Fibroblast of gingiva (primary cell): ENCODE data around the gene NIT1.
"Not testable (repeated sequence)": the region's sequence is repeated elsewhere in the genome, so short reads cannot be mapped to it uniquely, and the experiment has no call there.

ENCODE experiments used
- DNase-seq: peaks from one replicate; pipeline ENCODE4 v3.0.0-alpha.2; 2011; ENCODE audit warnings: low read depth

NIT1 gene

DNA sequence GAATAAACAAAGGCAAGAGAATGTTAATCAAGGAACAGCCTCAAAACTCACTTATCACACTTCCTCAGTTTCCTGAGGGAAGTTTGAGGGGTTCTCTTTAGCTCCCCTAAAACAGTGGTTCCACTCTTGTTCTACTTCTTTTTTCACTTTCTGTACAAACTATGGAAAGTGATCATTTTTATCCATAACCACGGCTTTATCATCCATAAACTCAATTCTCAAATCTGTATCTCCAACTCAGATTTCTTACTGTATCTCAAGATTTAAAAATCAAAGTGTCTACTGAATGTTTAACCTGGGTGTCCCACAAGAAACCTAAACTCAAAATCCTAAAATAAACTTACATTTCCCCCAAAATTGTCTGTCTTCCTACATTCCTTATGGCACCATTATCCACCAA, 4.0 kb upstream of the NIT1 start:
- no peak for DNase-seq

DNA sequence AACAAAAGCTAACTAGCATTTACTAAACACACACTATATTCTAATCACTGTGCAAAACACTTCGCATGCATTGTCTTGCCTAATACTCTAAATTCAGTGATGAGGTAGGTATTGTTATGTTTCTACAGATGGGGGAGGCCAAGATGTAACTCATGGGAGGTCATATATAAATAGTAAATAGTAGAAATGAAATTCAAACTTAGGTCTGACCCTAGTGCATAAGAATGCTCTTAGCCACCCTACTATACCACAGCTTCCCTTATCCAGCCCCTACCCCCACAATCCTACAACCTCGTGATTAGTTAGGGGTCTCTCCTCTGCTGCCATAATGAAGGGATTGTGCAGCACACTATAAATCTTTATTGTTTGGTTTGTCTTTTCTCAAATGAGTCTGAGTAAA, 3.3 kb upstream of the NIT1 start:
- DNase-seq = no peak

DNA sequence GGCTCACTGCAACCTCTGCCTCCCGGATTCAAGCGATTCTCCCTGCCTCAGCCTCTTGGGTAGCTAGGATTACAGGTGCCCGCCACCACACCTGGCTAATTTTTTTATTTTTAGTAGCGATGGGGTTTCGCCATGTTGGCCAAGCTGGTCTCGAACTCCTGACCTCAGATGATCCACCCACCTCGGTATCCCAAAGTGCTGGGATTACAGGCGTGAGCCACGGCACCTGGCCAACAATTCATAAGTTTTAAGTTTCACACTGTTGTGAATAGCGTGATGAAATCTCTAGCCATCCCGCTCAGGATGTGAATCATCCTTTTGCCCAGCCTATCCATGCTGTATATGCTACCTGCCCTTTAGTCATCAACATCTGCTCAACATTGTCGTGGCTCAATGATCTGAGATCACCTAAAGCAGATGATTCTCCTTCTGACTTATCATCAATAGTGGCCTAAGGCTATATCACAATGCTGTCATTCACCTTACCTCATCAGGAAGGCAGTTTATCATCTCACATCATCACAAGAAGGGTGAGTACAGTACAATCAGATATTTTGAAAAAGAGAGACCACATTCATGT, 2.7 kb upstream of the NIT1 start:
- DNase-seq = peak; percentile 79

DNA sequence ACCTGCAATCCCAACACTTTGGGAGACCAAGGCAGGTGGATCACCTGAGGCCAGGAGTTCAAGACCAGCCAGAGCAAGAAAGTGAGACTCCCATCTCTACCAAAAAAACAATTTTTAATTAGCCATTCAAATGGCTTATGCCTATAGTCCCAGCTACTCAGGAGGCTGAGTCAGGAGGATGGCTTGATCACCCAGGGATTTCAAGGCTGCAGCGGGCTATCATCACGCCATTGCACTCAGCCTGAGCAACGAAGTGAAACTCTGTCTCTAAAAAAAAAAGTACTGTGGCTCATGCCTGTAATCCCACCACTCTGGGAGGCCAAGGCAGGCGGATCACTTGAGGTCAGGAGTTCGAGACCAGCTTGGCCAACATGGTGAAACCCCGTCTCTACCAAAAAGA, 1.9 kb upstream of the NIT1 start:
- DNase-seq = not testable (repeated sequence)

DNA sequence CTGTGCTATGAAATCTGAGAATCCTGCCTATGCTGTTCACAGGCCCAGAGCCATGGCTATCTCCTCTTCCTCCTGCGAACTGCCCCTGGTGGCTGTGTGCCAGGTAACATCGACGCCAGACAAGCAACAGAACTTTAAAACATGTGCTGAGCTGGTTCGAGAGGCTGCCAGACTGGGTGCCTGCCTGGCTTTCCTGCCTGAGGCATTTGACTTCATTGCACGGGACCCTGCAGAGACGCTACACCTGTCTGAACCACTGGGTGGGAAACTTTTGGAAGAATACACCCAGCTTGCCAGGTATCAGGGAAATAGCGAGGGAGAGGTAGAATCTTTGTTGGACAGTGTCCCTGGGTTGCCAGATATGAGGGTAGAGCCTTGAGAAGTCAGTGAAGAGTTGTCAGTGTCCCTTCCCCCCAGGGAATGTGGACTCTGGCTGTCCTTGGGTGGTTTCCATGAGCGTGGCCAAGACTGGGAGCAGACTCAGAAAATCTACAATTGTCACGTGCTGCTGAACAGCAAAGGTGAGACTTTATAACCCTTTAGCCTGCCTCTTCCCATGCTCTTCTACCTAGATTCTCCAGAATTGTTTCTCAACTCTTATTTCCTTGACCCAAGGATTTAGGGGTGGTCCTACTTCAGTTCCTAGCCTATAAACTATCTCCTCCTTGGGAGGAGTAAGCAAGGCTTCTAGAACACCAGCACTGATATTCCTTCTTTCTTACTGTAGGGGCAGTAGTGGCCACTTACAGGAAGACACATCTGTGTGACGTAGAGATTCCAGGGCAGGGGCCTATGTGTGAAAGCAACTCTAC, 1.4 kb downstream of the NIT1 start:
- peak; percentile 76 for DNase-seq

DNA sequence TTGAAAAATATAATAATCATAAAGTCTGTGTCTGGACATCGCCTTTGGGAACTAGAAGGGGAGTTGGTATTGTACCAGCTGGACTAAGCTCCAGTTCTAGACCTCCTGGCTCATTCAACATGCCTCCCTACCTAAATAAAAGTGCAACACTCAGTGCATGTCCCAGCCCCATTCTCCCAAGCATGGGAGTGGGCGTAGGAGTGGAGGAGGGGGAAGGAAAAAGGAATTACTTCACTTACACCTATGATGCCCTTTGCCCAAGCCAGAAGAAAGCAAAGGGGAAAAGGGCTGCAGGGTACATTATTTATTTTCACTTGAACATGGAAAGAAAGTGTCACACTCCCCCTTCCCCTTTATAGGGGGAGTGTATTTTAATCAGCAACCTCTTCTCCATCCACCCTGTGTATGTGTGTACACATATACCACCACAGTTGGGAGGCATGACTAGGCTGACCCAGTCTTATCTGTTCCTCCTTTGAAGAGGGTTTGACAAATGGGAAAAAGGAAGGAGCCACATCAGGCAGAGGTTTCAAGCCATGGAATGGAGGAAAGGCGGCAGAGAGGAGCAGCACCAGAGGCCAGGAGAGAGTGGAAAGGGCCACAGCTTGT, 3.2 kb downstream of the NIT1 start:
- no peak for DNase-seq

DNA sequence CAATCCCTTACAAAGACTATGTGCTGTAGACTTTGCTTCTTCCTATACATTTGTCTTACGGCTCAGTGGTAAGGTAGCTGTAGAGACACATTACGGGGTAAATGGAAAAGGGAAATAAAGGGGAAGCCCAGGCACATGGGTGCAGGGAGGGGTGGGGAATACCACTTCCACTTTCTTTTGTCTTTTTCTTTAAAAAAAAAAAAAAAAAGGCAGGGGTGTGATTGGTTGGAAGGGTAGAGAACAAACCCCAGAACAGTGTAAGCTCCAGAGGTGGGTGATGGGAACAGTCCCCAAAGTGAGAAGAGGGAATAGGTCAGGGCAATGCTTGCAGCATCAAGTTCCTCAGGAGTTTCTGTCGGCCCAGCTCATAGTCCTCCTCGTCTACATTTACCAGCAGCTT, 3.9 kb downstream of the NIT1 start:
- no peak for DNase-seq

DNA sequence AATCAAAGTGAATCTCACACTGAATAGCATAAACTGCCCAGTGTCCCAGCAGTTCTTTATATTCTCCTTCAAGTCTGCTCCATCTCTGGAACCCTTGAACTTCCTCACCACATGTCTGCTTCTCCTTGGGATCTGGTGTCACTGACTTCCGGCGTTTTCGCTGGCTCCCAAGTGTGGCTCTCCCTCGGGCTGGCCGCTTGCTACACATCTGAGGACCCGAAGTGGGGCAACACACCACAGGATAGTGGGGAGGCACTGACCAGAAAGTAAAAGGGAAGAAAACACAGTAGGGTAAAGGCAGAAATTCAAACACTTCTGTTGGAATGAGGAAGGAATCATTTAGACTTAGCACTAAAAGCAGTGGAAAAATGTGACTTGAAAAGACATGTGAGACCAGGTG, 5.1 kb downstream of the NIT1 start:
- DNase-seq = no peak

DNA sequence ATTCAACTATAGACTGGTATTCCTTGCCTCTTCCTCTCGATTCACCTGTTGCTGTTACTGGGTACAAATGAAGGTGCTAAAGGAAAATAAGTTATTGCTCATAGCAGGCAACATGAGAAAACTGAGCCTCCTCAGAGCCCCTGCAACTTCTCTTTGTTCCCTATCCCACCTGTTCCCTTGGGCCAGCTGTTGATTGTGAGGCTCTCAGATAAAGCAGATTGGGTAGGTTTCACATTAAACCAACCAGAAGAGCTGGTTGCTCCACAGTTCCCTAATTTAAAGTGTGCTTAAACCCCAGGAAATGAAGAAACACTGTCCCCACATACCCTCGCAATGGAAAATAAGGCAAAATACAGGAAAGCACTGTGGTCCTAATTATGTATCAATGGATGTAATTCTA, 9.7 kb downstream of the NIT1 start:
- no peak for DNase-seq

DNA sequence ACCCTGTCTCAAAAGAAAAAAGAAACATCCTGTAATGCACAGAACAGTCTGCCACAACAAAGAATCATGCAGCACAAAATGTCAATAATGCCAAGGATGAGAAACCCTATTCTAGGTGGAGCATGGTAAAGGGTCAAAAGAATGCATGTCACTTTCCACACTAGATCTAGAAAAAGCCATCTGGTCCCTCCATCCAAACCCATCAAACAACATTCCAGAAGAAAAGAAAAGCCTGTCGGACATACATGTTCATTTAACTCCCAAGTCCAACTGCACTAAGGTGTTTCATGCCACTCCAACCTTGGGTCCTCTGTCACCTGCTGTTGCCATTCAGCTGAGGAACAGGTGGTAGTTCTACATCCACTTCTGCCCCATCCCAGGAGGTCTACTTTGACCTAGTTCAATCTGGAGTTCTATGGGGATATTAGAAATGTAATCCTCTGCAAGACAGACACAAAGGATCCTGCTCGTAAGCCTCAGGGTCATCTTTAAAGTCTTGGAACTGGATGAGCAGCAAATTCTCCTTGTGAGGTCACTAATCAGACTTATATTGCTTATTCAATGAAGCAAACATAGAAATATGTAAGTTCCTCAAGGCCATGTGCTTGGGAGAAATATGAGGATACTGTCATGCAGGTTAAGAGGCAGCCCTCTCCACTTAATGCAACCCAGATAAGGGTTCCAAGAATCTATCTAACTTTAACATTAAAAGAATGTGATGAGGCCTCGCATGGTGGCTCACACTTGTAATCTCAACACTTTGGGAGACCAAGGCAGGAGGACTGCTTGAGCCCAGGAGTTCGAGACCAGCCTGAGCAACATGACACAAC, 10.9 kb downstream of the NIT1 start:
- DNase-seq = no peak

DNA sequence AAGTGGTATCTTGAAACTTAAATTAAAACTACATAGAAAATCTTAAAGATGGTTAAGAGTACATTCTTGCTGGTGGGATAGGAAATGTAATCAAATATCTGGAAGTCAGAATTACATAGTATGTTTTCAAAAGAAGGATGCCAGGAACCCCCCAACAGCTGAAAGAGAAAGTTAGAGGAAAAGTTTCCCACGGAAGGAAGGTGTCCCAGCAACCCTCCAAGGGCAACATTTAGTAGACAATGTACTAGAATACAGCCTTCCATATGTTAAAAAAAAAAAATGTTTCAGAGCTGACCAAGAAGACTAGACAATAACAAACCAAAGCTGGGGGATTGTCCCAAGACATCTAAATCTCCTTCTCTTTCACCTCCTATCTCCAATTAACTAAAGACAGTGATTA, 12.4 kb downstream of the NIT1 start:
- no peak for DNase-seq

DNA sequence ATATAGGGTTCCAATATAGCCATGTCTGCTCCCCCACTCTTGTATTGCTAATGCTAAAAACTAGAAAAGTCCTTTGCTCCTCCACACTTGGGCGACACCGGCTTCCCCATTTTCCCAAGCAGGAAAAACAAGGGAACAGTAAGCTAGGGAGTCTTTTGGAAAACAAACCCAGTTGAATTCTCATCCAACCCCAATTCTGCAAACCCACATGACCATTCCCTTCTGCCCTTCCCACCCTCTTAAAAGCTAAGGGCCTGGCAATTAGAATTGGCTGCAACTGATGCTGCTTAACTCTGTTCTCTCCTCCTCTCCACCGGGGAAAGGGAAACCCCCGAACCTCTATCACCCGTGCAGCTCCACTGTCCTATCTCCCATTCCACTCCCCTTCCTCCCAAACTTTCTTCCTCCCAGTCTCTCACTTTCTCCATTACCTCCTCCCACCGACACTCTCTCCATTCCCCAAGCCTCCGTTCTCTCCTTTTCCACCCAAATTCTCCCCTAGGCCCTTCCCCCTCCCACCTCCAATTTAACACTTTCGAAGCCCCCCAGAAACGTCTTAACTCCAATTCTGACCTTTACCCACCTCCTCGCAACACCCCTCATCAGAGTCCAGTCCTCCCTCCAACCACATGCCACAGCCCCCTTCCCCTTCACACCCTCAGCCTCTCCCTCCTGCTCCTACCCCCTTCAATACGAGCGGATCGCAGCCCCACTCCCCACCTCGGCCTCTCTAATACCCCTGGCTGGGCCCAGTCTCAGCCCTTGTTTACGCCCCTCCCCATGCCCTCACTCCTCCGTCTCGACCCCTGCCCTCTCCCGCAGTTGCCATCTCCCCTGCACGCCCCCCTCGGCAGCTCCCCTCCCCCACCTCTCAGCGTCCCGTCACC, 13.9 kb downstream of the NIT1 start:
- peak; percentile 39 for DNase-seq

DNA sequence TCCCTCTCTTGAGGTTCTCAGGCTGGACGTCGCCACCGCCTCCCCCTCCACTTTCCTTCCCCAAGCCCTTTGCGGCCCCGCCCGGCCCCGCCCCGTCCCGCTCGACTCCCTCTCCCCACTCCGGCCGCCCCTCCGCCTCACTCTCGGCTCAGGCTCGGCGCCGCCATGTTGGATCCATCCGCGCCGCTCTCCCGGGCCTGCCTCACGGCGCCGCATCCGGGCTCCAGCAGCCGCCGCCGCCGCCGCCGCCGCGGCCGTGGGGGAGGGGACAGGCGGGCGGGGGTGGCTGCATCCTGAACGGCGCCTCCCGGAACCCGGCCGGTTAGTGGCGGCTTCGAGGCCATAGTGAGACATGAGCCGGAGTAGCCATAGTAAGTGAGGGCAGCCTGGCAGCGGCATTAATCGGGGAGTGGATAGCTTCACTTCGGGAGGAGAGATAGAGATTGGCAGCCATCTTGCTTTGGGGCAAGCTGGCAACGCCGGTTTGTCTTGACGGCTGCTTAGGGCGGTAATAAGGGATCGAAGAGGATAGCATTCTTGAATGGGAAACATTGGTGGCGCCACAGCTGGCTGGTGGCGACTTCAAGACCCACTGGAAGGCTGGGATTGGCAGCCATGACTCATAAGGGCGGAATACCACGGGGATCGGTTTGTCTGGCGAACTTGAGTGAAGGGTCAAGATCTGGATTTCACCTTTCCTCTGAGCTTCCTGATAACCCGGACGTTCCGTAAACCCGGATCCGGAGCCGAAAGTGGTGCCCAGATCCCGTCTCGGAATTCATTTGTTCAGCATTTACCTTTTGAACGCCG, 14.7 kb downstream of the NIT1 start, which contains the start of gene DEDD:
Gene DEDD, minus strand, starts transcription at position 258 of the 810 bp plus-strand sequence. CDS start 8,205 bp downstream, outside the sequence.
- peak; percentile 98 for DNase-seq

DNA sequence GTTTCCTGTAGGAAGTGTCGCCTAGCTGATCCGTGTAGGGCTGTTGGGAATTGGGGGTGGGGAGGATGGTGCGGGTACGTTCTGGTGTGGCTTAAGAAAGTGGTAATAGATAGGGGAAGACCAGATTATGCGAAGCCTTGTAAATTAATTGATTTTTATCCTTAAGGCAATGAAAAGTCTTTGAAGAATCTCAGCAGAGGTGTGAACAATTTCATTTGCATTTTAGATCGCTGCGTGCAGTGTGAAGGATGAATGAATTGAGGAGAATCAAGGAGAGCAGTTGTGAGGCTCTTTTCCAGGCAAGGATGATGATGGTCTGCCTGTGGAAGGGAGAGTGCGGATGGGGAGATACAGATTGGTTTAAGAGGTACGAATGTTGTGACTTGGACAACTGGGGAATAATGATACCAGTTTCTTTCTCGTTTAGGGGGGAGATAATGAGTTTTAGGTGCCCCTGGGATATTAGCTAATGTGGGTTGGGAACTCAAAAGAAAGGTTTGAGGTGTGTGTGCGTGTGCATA, 15.4 kb downstream of the NIT1 start:
- no peak for DNase-seq

DNA sequence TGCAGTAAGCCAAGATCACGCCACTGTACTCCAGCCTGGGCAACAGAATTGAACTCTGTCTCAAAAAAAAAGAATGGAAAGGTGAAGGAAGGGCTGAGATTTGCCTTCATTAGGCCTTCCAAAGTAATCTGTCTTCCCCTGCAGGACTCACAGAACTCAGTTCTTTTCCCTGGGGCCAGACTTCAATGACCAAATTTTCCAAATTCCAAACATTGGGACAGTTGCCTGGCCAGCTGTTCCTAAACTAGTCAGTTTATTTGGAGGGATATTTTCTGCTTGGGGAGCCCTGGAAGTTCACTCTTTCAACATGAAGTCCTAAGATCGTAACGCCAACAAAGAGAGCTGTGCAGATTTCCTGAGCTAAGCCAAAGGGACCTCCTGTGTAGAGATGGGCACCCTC, 20.0 kb downstream of the NIT1 start:
- DNase-seq = no peak

DNA sequence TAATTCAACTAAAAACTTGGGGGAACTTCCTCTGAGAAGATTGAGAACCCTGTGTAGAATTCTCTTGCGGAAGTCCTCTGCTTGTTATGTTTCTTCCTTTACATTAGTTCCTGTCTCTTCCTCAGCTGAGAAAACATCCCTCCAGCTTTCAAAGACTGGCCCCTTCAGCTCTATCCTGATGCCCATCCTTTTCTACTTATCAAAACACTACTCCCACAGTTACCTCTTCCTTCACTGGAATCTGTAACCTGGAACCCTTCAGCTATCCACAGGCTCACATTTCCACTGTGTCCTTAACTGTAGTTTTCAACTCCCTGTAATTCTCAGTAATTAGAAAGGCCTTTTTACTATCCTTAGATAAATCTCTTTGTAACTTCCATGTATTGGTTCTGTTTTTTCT, 20.5 kb downstream of the NIT1 start:
- DNase-seq = no peak

DNA sequence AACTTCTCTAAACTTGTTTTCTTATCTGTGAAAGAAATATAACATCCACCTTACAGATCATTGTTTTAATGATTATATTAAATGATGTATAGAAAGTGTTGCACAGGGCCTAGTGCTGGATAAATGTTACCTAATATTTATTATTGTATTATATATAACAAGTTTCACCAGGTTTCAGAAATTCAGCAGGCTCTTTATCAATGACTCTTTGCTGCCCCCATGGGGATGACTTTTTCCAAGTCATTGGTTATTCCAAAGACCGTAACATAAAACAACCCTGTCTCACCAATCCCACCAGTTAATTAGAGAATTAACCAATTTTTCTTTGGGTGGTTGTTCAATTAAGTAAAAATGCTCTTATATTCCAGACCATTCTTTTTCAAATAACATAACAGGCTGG, 21.9 kb downstream of the NIT1 start:
- DNase-seq = peak; percentile 31

DNA sequence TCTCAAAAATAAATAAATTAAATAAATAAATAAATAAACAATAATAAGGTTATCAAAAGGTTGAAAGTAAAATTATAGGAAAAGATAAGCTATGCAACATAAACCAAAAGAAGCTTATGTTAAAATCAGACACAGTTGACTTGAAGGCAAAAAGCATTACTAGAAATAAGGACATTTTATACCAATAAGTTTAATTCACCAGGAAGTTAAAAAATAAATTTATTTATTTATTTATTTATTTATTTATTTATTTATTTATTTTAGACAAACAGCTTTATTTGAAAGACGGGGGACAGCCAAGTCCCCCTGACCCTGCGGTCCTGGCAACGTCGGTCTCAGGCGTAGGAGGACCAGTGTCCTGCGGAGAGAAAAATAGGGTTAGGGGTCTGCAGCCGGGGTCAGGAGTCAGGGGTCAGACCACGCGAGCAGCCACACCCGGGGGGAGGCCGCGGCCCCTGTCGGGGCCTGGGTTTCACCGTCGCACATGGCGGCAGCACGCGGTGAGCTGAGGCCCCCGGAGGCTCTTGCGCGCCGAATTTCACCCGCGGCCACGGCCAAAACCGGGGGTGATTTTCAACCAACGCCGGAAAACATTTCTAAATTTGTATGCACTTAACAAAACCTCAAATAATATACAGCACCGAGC, 23.0 kb downstream of the NIT1 start:
- DNase-seq = no peak

DNA sequence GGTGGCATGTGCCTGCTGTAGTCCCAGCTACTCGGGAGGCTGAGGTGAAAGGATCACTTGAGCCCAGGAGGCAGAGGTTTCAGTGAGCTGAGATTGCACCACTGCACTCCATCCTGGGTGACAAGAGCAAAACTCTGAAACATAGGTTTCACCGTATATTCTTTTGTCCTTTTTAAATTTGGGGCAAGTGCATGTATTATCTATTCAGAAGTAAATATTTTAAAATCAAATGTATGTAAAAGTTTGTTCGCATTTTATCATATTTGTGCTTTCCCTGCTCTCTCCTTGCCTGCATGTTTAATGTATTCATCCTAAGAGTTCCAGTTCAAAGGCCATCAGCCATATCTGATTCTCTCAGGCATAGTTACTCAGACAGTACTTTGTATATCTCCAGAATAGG, 27.9 kb downstream of the NIT1 start:
- DNase-seq = no peak

DNA sequence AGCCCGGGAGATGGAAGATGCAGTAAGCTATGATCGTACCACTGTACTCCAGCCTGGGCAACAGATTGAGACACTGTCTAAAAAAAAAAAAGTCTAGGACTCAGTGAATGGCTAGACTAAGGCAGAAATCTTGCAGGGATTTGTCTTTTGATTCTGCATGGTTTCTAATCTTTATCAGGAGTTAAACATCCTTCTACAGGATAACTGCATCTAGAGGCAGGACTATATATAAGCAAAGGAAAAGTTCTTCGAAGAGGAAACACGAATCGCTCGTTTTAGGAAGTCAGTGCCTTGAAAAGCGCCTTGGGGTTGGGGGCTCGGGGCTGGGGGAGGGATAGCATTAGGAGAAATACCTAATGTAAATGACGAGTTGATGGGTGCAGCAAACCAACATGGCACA, 35.3 kb downstream of the NIT1 start:
- no peak for DNase-seq
